ENCODE results near the gene PITPNM3.

The PITPNM3 gene

GRCh38 chr17:6435968-6436367 lies 120.4 kb downstream of the PITPNM3 start:
- peak; percentile 50 to 74 for DNase-seq
- TF ChIP-seq POLR2A (IDR thresholded peaks at IDR 0.05; ENCODE audit: low read length) = no peak
- no peak for TF ChIP-seq GATA1 (IDR thresholded peaks at IDR 0.05; ENCODE audit: low read depth, low read length)

GRCh38 chr17:6435051-6435450 lies 121.3 kb downstream of the PITPNM3 start, which contains the start of gene AIPL1:
Gene AIPL1 (minus strand): TSS chr17:6435121. CDS start chr17:6435104, 17 bp downstream.
- TF ChIP-seq GATA1 (IDR thresholded peaks at IDR 0.05; ENCODE audit: low read depth, low read length) = no peak
- TF ChIP-seq POLR2A (IDR thresholded peaks at IDR 0.05; ENCODE audit: low read length) = no peak
- no peak for DNase-seq

- DNase-seq = peak; percentile 7 to 11
- TF ChIP-seq POLR2A (IDR thresholded peaks at IDR 0.05; ENCODE audit: low read length) = no peak
- TF ChIP-seq GATA1 (IDR thresholded peaks at IDR 0.05; ENCODE audit: low read depth, low read length) = no peak
Observed at GRCh38 chr17:6430769-6431168, 125.6 kb downstream of the PITPNM3 start.

- TF ChIP-seq POLR2A (IDR thresholded peaks at IDR 0.05; ENCODE audit: low read length) (no peak), GATA1 (IDR thresholded peaks at IDR 0.05; ENCODE audit: low read depth, low read length) (no peak)
Observed at GRCh38 chr17:6429266-6429665, 127.1 kb downstream of the PITPNM3 start.

GRCh38 chr17:6428207-6428965 lies 128.0 kb downstream of the PITPNM3 start:
- DNase-seq = no peak
- TF ChIP-seq GATA1 (IDR thresholded peaks at IDR 0.05; ENCODE audit: low read depth, low read length) (no peak), POLR2A (IDR thresholded peaks at IDR 0.05; ENCODE audit: low read length) (no peak)

More at GRCh38 chr17:6429266-6429665, 127.1 kb downstream of the PITPNM3 start:
- no peak for DNase-seq

GRCh38 chr17:6427279-6427781 lies 129.0 kb downstream of the PITPNM3 start:
- TF ChIP-seq GATA1 (IDR thresholded peaks at IDR 0.05; ENCODE audit: low read depth, low read length) = no peak
- no peak for TF ChIP-seq POLR2A (IDR thresholded peaks at IDR 0.05; ENCODE audit: low read length)
- no peak for DNase-seq

GRCh38 chr17:6426356-6427101 lies 129.8 kb downstream of the PITPNM3 start:
- TF ChIP-seq GATA1 (IDR thresholded peaks at IDR 0.05; ENCODE audit: low read depth, low read length) = no peak
- no peak for TF ChIP-seq POLR2A (IDR thresholded peaks at IDR 0.05; ENCODE audit: low read length)
- no peak for DNase-seq

GRCh38 chr17:6425407-6425806 lies 130.9 kb downstream of the PITPNM3 start:
- TF ChIP-seq POLR2A (IDR thresholded peaks at IDR 0.05; ENCODE audit: low read length) (no peak), GATA1 (IDR thresholded peaks at IDR 0.05; ENCODE audit: low read depth, low read length) (no peak)
- DNase-seq = no peak

- TF ChIP-seq GATA1 (IDR thresholded peaks at IDR 0.05; ENCODE audit: low read depth, low read length) (no peak), POLR2A (IDR thresholded peaks at IDR 0.05; ENCODE audit: low read length) (no peak)
- DNase-seq = no peak
Observed at GRCh38 chr17:6423931-6424330, 132.4 kb downstream of the PITPNM3 start.

GRCh38 chr17:6422654-6423241 lies 133.6 kb downstream of the PITPNM3 start:
- DNase-seq = no peak
- TF ChIP-seq POLR2A (IDR thresholded peaks at IDR 0.05; ENCODE audit: low read length) (no peak), GATA1 (IDR thresholded peaks at IDR 0.05; ENCODE audit: low read depth, low read length) (no peak)

- no peak for TF ChIP-seq GATA1 (IDR thresholded peaks at IDR 0.05; ENCODE audit: low read depth, low read length)
- TF ChIP-seq POLR2A (IDR thresholded peaks at IDR 0.05; ENCODE audit: low read length) = no peak
- DNase-seq = peak; percentile 63 to 82
Observed at GRCh38 chr17:6421700-6422604, 134.4 kb downstream of the PITPNM3 start.

- peak in 1 of 2 experiments; percentile 4 for DNase-seq
- TF ChIP-seq GATA1 (IDR thresholded peaks at IDR 0.05; ENCODE audit: low read depth, low read length) = no peak
Observed at GRCh38 chr17:6420173-6420641, 136.1 kb downstream of the PITPNM3 start.

GRCh38 chr17:6415616-6416015 lies 140.7 kb downstream of the PITPNM3 start:
- no peak for DNase-seq
- TF ChIP-seq POLR2A (IDR thresholded peaks at IDR 0.05; ENCODE audit: low read length) = no peak
- TF ChIP-seq GATA1 (IDR thresholded peaks at IDR 0.05; ENCODE audit: low read depth, low read length) = no peak
